CD4-positive, alpha-beta T cell treated with Interleukin-12 subunit alpha and Interleukin-12 subunit beta, for 1 hour (primary cell): Measurements from ENCODE around the gene PIK3R5.
"Not testable (repeated sequence)": the region's sequence is repeated elsewhere in the genome, so short reads cannot be mapped to it uniquely, and the experiment has no call there.

Source experiments
- DNase-seq: peaks from one replicate; pipeline ENCODE4 v3.0.0-alpha.2; 2020

The PIK3R5 gene

DNA sequence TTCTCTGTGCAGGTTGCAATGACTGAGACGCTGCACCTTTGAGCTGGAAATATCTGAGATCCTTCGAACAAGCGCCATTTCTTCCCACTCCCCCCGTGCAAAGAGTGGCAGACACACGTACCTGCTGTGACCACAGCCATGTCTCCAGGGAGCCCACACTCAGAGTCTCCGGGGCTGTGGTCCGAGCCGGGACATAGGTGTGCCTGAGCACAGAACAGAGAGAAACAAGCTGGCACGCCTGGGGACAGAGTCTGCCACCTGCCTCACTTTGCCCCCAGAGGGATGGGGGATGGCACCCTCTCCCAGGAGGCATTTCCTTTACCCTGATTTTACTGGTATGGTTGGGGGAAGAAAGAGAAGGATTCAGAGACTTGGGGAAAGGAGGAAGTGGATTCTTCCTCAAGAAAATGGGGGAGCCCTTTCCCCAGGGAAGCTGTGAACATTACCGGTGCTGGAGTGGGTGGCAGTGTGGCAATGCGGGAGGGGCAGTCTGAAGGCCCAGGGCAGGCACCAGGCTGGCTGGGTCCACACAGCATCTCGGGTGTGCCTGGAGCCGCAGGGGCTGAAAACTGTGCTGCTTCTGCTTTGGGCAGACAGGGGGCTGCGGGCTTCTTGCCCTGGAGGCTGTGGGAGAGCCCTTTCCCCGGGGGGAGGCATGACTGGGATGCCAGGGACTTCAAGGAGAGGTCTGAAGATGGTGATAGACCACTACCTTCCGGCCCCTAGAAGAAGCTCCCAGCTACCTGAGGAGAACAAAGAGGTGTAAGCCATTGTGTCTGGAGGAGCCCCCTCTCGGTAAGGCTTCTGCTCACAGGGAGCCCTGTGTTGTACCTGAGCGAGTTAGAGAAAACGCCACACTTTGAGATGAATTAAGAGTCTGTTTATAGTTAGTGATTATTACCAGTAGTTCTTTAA, 91.4 kb downstream of the PIK3R5 start:
- DNase-seq: no peak

DNA sequence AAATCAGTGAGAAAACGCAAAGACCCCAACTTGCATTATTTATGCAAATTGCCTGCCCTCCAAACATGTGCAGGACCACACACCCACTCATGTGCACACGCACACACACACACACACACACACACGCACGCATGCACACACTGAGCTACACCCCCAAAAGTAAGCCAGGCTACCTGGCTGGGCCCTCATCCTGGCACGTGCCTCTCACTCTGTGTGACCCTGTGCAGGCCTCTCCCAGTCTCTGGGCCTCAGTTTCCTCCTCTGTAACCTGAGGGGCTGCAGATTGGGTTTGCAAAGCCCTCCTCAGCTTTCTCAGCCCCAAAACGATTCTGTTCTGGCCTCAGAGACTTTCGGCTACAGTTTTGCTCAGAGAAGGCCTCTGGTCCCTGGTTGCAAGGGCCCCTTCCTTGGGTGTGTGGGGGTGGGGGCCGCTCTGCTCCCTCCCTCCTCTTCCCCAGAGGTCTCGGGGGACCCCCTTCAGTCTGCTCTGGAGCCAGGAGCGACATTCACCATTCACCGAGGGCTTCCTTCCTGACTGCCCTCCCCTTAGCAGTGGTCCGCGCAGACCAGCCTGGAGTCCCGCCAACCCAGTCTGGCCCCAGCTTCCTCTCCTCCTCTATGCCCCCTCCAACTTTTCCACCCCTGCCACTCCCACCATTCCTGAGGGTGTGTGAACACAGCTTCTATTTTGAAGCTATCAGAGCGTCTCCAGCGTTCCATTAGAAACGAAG, 92.6 kb downstream of the PIK3R5 start:
- DNase-seq: no peak

DNA sequence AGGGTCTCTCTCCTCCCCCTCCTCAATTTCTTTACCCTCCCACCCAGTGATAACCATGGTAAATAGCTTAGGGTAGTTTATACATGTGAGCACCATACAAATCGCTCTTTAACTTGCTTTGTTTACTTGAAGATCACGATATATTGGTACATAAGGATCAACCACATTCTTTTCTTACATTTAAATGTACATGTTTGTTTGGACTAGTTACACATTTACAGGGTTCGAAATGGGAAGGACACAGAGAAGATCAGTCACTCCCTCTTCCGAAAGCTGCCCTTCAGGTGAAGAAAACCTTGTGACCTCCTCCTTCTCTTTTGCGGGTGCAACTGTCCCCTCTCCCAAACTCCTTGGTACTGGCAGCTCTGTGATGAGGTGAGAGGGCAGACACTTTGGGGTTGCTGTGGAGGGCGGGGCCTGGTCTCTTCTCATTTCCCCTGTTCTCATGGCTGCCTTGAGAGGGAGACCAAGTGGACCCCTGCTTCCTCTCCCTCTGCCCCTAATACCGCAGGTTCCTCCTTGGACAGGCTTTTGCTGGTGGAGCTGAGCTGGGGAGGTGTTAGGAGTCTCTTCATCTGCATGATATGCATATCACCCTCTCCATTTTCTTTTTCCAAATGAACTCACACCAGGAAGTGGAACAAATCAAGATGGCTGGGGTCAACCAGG, 93.3 kb downstream of the PIK3R5 start:
- no peak for DNase-seq

DNA sequence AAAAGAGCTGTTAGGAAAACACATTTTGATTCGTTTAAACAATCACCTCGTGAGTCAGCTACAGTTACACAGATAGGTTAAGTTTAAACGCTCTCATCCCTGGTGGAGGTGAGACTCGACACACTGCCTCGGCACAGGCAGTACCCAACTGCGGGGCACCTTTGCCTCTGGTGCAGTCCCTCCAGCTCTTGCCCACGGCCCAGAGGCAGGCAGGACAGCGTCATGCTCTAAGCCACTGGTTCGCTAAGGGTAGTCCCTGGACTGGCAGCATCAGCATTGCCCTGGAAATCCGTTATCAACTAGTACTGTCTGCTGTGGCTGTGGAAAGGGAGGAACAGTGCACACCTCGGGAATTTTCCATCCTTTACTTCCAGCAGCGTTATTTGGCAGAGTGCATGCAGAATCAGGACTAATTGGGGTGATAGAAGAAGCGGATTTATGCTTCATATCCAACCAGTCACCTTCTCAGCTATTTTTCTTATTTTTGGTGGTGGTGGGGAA, 94.4 kb downstream of the PIK3R5 start:
- no peak for DNase-seq

DNA sequence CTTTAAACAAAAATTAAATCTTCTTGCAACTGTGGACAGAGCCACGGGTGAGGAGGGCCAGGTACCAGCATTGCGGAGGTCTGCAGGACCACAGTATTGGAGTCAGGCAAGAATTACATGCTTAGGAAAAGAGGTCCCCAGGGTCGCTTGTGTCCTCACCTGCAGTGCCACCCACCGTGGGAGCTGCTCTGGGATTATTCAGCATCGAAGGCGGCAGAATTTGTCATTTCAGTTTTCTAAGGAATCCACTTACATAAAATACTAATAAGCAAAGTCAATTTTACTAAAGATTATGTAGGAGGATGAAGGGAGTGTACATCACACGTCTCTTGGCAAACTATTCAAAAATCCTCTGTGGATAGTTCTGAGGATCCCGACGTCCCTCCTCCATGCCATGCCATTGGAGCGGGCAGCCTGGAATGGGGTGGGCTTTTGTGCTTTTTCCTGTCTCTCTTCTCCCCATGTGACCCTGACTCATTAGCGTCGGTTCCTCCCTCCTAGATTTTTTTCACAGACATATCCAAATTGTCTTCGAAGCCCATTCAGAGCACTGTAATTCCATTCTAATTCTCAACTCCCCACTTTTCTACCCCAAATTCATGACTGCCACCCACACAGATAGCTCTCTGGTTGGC, 95.0 kb downstream of the PIK3R5 start:
- DNase-seq: no peak

DNA sequence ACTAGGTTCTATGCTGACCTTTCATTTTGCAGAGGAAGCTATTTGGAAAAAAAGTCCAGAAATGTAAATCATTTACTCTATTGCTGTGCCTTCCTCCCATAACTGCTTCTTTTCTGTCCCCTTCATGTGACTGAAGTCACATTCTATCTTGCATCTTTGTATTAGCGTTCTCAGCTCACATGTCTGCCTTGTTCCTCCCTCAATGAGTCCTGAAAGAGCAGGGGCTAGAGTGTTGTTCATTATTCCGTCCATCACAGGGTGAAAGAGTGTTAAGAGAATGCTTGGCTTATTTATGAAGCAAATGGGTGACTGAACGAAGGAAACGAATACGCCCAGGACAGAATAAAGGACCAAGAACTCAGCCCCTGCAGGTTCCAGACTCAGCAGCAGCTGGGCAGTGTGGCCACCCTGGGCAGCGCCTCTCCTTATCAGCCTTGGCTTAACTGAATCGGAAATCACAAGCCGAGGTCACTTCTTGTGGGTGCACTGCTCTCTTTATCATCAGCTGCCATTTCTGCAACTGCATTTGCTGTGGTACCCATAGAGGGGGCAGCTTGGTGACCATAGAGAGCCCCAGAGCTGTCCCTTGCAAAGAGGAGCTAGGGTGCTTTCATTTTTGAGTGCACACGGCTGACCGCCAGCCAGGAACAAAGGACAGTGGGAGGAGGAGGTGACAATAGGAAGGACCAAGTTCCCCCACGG, 96.2 kb downstream of the PIK3R5 start:
- DNase-seq: no peak

DNA sequence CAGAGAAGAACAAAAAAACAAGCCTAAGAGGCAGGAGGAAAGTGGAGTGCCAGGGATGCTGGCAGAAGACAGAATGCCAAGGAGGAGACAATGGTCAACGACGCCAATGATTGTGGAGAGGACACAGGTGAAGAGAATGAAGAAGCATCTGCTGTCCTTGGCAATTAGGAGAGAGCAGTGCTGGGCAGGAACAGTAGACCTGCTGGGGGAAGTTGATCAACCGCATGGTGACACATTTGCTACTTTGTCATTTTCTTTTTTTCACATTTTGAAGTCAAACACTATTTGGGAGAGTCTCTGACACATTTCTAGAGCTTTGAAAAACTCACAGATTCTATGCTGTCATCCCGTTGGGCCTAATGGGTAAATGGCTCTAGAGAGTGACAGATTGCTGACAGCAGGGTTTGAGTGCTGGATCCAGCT, 97.0 kb downstream of the PIK3R5 start:
- no peak for DNase-seq

DNA sequence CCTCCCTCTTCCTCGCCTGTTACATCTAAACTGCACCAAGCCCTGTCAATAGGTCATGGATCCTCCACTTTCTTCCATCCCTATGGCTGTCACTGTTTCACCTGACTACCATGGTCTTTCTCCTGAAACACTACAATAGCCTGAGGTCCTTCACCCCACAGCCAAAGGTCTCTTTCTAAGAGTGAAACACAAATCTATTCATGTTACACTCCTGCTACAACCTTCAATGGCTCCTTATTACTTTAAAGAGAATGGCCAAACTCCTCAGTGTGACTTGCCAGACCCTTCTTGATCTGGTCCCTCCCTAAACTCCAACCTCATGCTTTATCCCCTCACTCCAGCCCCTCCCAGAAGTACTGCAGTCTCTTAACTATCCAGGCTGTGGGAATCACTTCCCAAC, 97.4 kb downstream of the PIK3R5 start:
- DNase-seq: no peak

DNA sequence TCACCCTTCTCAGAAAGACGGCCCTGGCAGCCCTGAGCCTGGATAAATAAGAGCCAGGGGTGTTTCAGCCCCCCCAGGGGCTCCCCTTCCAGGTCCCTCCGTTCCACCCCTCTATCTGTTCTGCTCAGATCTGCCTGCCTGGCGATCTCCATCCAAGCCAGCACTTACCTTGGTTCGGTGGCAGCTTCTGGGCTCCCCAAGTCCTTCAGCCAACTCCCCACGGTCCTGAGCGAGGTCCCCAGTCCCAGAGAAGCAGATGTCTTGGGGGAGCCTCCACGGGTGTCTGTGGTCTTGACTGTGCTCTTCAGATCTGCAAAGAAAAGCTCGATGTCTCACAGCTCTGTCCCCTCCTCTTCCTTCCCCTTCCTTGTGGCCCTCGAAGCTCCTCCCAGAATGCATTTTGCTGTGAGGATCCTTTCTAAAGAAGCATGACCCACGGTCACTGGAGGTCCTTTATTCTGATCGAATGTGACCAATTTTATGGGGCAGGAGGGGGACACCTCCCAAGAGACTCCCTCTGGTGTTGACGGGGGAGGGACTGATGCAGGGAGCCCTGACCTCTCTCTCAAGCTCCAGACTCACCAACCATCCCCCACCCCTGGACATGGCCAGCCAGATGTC, 98.0 kb downstream of the PIK3R5 start, which contains the start of gene PIK3R6:
TSS of gene PIK3R6 (minus strand) at position 314 of the 621 bp plus-strand sequence. CDS start 17,880 bp downstream, outside the sequence.
- peak; percentile 19 for DNase-seq

DNA sequence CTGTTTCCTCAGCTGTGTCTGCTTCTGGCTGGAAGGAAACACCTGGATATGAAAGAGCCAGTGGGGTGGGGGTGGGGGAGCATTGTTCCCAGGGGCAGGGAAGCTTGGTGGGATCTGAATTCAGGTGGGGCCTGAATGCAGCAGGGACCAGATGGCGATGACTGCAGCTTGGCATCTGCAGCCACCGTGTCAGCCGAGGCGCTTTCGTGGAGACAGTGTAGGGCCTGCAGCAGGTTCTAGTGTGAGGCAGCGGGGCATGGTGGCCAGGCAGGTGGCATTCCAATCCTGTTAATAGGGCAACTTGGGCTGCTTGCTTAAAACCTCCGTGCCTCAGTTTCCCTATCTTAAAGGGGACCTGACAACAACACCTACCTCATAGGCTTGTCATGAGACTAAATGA, 99.7 kb downstream of the PIK3R5 start:
- DNase-seq: no peak

DNA sequence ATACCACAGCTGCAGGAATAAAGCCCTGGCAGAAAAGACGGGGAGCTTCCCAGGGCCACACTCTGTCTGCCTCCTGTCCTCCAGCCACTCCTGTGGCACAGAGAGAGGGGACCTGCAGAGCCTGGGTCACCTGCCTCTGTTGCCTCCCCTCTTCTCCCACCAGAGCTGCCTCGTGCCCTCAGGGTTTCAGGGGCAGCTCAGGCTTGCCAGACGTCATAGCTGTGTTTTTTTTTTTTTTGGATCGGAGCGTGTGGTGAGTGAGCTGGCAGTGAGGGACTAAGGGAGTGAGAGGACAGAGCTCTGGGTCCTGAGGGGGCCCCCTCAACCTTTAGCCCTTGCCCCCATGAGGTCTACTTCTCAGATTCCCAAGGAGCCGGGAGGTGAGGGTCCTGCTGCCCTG, 100.1 kb downstream of the PIK3R5 start:
- DNase-seq: no peak

DNA sequence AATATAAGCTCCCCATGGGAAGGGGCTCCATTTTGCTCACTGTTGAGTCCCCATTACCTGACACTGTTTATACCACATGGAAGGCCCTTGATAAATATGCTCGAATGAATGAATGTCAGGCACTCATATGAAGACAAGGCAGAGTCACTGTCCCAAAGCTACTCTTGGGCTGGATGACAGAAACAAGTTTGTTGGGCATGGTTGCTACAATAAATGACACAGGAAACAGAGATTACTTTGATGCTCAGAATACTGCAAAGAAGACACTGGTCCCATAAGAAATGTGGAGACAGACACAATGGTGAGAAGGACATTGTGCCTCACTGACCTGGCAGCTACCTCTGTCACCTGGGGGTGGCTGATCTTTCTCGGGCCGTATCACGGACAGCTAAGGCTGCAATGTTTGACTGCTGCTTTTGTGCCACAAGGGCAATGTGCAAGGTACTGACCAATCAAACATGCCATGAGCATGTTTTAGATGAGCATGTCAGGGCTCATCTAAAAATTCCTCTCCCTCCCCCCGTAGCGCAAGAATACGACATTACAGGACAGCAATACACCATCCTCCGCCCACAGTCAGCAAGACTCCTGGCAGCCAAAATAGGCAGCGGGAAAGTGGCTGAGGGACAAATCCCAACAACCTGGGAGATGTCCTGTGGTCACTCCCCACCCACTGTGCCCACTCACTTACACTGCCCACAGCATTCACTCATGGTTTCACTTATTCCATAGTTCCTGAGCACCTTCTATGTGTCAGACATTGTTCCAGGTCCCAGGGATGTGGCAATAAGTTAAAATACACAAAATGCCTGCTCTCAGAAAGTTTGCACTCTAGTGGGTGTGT, 103.1 kb downstream of the PIK3R5 start:
- no peak for DNase-seq

DNA sequence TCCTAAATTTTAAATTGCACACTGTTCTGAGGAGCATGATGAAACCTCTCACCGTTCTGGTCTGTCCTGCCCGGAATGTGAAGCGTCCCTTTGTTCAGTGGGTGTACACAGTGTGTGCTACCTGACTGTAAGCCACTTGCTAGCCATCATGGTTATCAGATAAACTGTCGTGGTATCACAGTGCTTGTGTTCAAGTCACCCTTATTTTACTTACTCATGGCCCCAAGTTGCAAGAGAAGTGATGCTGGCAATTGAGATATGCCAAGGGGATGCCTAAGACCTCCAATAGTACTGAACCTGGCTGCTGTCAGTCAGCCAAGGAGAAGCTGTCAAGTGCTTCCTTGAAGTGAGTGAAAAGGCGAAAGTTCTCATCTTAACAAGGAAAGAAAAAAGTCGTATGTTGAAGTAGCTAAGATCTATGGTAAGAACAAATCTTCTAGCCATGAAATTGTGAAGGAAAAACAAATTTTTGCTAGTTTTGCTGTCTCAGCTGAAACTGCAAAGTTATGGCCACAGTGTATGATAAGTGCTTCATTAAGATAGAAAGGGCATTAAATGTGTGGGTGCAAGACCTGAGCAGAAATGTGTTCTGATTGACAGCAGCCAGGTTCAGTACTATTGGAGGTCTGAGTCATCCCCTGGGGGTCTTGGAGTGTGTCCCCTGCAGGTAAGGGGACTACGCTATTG, 103.9 kb downstream of the PIK3R5 start:
- no peak for DNase-seq

DNA sequence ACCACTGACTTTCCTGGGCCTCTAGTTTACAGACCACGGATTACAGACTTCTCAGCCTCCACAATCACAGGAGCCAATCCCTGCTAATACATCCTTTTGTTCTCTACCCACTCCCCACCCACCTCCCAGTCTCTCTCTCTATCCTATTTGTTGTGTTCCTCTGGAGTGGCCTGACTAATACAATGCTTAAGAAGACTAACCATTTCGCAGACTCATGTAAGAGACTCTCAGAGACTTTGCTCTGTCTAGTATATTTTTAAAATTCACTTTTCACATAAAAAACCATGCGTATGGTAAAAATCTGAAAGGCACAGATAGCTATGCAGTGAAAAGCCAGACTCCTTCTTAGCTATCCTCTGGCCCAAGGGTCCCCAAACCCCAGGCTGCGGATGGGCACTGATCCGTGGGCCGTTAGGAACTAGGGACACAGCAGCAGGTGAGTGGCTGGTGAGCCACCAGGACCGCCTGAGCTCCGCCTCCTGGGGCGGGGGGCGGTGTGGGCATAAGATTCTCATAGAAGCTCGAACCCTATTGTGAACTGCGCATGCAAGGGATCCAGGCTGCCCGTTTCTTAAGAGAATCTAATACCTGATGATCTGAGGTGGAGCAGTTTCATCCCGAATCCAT, 105.6 kb downstream of the PIK3R5 start:
- no peak for DNase-seq

DNA sequence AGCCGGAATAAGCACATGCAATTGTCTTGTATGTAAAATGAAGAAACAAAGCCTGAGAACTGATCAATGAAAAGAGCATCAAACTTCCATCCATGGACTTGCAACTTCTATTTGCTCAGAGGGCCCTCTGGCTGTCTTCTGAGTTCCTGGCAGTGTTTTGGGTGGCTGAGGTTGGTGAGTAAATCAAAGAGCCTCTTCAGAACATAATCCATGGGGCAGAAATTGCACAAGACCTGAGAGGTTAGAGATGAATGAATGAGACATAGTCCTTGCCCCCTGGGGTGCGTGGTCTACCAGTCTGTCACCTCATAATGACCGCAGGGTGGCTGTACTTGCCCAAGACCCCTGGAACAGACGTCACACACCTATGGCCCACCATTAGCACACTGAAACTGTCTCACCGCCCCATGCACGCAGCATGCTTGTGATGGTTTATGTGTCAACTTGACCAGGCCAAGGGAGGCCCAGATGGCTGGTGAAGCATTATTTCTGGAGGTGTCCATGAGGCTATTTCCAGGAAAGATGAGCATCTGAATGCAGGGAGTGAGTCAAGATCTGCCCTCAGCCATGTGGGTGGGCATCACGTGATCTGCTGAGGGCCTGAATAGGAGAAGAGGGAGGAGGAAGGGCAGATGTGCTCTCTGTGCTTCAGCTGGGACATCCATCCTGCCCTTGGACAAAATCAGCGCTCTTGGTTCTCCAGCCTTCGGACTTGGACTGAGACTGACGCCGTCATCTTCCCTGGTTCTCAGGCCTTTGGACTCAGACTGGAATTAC, 106.3 kb downstream of the PIK3R5 start:
- no peak for DNase-seq

DNA sequence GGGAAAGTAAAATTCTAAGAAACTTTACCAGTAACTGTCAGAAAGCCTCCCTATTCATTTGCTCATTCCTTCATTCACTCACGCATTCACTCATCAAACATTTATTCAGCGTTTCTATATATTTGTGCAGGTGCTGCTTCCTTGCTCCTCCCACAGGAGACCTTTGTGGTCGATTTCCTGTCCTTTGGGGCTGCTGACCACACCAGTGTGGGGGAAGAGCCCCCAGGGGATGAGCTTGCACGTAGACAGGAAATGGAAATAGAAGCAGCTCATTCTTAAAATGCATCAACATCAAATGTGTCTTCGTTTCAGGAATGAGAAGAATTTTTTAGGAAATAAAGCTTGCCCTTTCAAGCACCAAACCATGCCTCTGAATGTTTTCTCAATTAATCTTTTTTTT, 107.6 kb downstream of the PIK3R5 start:
- peak; percentile 17 for DNase-seq

DNA sequence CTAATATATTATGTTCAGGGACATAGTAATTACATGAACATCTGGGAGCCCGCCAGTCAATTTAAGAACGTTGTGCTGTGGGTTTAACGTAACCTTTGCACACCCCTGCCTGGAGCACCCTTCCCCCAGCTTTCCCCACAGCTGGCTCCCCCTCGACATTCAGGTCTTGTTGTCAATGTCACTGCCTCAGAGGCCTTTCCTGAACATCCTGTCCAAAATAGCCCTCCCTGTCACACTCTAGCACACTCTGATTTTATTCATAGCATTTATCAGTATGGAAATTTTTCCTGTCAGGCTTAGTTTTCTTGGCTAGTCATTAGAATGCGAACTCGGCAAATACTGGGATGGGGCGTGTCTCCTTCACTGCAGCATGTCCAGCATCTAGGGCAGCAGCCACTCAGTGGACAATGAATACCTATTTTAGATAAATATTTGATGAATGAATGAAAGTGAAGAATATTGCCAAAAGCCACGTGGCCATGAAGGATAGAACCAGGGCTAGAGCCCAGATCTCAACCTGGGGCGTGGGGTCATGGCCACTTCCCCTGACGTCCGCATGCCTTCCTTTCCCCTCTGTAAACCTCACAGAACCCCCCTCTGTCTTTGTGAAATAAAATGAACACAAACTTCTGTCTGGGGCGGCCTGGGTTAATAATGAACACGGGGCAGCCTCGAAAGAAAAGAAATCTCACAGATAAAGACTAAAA, 108.5 kb downstream of the PIK3R5 start:
- no peak for DNase-seq

DNA sequence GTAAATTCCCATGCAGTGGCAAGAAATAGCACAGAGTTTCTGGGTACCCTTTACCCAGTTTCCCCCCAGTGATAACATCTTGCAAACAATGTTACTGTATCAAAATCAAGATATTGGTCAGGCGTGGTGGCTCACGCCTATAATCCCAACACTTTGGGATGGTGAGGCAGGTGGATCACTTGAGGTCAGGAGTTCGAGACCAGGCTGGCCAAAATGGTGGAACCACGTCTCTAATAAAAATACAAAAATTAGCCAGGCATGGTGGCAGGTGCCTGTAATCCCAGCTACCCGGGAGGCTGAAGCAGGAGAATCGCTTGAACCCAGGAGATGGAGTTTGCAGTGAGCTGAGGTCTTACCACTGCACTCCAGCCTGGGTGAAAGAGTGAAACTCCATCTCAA, 109.3 kb downstream of the PIK3R5 start:
- DNase-seq: not testable (repeated sequence)
